NCI-H2196 treated with DMSO at 0.1 percent for 48 hours (cell line): ENCODE data around the gene CTU2.

Experiments
- DNase-seq: peaks from one replicate; lab custom pipeline; 2025; ENCODE audit not compliant: unreplicated experiment; lab: John Stamatoyannopoulos, UW

CTU2 gene

DNA sequence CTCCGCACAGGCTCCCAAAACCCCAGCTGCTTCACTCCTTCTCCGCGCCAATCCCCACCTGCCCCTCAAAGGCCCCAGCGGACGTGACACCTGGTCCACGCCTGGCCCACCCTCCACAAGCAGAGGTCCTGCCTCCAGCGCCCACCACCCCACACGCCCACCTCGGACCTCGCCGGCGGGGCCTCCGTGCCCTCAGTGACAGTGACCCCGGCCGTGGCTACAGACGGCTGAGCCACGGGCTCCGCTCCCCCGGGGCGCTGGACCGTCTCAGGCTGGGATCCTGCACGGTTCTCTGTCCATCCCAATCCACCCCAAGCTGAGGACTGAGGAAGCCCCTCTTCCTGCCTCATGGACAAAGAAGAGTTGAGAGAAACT lies 53.7 kb downstream of the CTU2 start:
- DNase-seq = no peak

GRCh38 chr16:88760424-88761142 lies 54.3 kb downstream of the CTU2 start:
- no peak for DNase-seq

DNA sequence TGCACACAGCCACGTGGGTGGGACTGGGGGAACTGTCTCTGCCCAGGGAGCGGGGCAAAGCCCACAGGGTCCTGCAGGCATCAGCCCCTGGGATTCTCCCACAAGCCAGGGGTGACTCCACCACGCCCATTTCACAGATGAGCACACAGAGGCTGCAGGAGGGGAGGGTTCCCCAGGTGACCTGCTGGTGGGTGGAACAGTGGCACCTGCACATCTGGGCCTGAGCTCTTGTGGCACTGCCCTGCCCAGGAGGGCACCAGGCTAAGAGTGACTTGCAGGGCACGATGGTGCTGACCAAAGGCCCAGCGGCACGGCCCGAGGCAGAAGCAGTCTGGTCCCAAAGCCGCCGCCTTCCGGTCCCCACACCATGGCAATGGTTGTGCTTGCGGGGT lies 54.8 kb downstream of the CTU2 start:
- DNase-seq = no peak

DNA sequence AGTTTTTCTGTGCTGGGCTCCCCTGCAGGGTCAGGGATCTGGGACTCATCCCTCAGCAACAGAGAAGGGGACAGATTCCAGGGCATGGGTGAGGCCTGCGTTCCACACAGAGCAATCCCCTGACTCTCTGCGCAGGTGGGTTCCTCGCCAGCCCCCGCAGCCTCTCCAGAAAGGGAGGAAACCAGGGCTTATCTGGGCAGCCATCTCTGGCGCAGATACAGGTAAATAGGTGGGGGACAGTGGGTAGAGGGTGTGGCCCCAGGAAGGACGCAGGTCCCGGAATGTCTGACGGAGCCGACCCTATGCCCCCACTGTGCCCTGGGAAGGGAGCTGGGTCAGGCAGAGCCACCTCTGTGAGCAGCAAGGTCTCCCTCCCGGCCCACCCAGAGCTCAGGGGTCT lies 55.5 kb downstream of the CTU2 start:
- no peak for DNase-seq

DNA sequence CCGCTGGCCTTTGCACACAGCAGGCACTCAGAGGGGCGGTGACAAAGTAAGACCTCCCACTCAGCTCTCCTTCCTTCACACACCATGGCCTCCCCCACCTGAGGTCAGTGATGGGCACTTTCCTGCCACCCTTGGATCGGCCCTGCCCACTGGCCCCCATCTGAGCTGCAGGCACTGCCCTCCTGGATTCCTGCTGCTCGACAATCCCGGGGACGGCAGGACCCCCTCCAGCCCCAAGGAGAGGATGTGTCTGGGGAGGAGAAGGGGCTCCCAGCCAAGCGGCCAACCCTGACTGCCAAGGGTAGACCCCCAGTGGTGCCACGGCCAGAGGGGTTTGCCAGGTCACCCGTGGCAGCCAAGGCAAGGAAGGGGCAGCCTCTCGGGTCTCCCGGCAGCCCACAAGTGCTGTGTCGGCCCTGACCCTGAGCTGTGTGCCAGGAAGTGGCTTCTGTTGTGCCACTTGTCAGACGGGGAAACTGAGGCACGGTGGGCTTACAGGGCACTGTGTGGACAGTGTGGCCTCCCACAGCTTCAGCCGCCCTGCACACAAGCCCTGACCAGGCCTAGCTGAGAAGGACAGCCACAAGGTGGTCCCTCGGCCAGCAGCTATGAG lies 56.1 kb downstream of the CTU2 start:
- DNase-seq = no peak

GRCh38 chr16:88762941-88763340 lies 56.6 kb downstream of the CTU2 start:
- no peak for DNase-seq

GRCh38 chr16:88763502-88764053 lies 57.3 kb downstream of the CTU2 start:
- DNase-seq = no peak

DNA sequence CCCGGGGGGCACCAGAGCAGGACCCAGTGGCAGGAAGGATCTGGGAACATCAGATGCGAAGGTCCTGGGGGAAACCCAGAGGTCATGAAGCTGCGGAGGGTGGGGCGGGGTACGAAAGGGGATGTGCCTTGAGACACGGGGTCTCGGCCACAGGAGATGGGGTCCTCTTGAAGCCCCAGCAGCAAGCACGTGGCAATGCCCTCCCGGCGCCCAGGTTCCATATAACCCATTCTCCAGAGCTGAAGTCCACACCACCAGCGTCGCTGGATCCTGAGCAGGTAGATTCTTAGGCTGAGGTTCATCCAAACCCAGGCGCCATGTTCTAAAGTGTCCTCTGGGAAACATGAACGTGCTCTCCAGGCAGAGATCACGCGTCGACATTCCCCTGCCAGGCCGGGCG lies 57.8 kb downstream of the CTU2 start:
- DNase-seq = no peak

- DNase-seq = no peak
Measured at GRCh38 chr16:88764913-88765349, 58.6 kb downstream of the CTU2 start.
